Type B pancreatic cell (in vitro differentiated cells): ENCODE measurements around the gene DMC1. TPM values are rescaled to one million over a fixed set of nuclear protein-coding genes. Genes with fewer than 3 reads are reported as not detected.

Source experiments
- DNase-seq: peaks from one replicate; pipeline ENCODE4 v3.0.0; 2021; ENCODE audit warnings: mixed read lengths; ENCODE audit not compliant: unreplicated experiment; ENCODE audit errors: extremely low spot score
- H3K27ac Mint-ChIP-seq: 2 replicates; pipeline ENCODE4 v1.8.0; 2021; ENCODE audit warnings: mild to moderate bottlenecking, mixed read lengths
- H3K27me3 Mint-ChIP-seq: 2 replicates; pipeline ENCODE4 v1.8.0; 2021; ENCODE audit warnings: mixed read lengths
- H3K36me3 Mint-ChIP-seq: 2 replicates; pipeline ENCODE4 v1.8.0; 2021; ENCODE audit warnings: mixed read lengths
- H3K4me1 Mint-ChIP-seq: one replicate; pipeline ENCODE4 v1.8.0; 2021; ENCODE audit warnings: mixed read lengths; ENCODE audit not compliant: unreplicated experiment
- H3K4me3 Mint-ChIP-seq: 2 replicates; pipeline ENCODE4 v1.8.0; 2021; ENCODE audit warnings: mild to moderate bottlenecking, mixed read lengths
- H3K9me3 Mint-ChIP-seq: 2 replicates; pipeline ENCODE4 v1.8.0; 2021; ENCODE audit warnings: mixed read lengths
- CTCF ChIP-seq: fragments of 200-600 bp; sonication (generic); conservative IDR thresholded peaks from 2 replicates; pipeline ENCODE4 v1.5.0; 2021; ENCODE audit warnings: antibody characterized with exemption, mild to moderate bottlenecking
- total RNA-seq: library from RNA; stranded (reverse); gene quantifications from 2 replicates; pipeline ENCODE4 v1.2.1, GENCODE V29; 2021; ENCODE audit warnings: low replicate concordance

The DMC1 gene
- total RNA-seq, 1 donor from 2014 or later = 5.6 TPM

- H3K4me1 Mint-ChIP-seq = no peaks in the 10 kb centered on the region
- H3K36me3 Mint-ChIP-seq = no peaks in the 10 kb centered on the region
- no peak overlapping the region for H3K27ac Mint-ChIP-seq
- DNase-seq = no peak
- H3K27me3 Mint-ChIP-seq = no peaks in the 10 kb centered on the region
- no peak for TF ChIP-seq CTCF
- no peak overlapping the region for H3K4me3 Mint-ChIP-seq
- H3K9me3 Mint-ChIP-seq = no peaks in the 10 kb centered on the region
Measured at GRCh38 chr22:38518620-38519019, 51.4 kb downstream of the DMC1 start.

DNA sequence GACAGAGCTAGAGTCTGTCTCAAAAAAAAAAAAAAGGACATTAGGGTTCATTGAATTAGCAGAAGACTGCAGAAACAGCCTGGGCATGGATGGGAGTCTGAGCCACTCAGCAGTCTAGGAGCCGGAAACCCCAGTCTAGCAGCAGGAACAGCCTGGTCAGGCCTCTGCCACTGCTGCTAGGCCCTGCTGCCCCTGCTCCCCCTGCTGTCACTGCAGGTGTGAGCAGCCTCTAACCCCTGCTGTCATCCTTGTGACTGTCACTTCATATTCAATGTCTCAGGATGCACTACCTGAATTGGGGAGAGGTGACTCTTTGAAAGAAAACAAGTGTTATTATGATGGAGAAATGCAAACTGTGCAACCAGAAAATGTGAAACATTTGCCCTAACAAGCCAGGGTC lies 56.9 kb downstream of the DMC1 start:
- Mint-ChIP-seq H3K27me3 (no peaks in the 10 kb centered on the region), H3K36me3 (no peaks in the 10 kb centered on the region), H3K4me3 (no peak overlapping the region), H3K4me1 (no peaks in the 10 kb centered on the region), H3K27ac (no peak overlapping the region), H3K9me3 (no peaks in the 10 kb centered on the region)
- peak; percentile 36 for TF ChIP-seq CTCF
- DNase-seq = no peak

DNA sequence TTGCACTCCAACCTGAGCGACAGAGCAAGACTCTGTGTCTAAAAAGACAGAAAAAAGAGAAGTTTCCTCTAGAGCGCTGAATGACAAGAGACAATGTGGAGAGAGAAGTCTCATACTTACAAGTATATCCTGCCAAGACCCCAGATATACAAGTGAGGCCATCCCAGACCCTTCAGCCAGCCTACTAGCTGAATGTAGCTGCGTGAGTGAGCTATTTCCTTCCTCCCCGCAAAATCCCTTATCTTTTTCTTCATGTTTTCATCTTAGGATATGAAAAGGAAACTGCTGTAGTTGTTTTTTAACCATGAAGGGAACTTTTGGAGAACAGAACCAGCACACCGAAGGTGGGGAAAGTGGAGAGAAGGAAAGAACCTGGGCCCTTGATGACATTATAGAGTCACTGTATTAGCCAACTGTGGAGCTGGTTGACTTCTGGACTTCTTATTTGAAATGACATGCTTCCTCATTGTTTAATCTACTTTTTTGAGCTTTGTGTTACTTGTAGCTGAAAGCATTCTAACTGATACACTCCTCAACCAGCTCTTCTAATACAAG lies 59.5 kb downstream of the DMC1 start:
- no peak for DNase-seq
- TF ChIP-seq CTCF = no peak
- Mint-ChIP-seq H3K27ac (no peak overlapping the region), H3K4me3 (no peak overlapping the region), H3K36me3 (peaks cover 8% of the 10 kb centered on the region), H3K9me3 (peaks cover 4% of the 10 kb centered on the region), H3K27me3 (peaks cover 7% of the 10 kb centered on the region), H3K4me1 (peaks cover 5% of the 10 kb centered on the region)

DNA sequence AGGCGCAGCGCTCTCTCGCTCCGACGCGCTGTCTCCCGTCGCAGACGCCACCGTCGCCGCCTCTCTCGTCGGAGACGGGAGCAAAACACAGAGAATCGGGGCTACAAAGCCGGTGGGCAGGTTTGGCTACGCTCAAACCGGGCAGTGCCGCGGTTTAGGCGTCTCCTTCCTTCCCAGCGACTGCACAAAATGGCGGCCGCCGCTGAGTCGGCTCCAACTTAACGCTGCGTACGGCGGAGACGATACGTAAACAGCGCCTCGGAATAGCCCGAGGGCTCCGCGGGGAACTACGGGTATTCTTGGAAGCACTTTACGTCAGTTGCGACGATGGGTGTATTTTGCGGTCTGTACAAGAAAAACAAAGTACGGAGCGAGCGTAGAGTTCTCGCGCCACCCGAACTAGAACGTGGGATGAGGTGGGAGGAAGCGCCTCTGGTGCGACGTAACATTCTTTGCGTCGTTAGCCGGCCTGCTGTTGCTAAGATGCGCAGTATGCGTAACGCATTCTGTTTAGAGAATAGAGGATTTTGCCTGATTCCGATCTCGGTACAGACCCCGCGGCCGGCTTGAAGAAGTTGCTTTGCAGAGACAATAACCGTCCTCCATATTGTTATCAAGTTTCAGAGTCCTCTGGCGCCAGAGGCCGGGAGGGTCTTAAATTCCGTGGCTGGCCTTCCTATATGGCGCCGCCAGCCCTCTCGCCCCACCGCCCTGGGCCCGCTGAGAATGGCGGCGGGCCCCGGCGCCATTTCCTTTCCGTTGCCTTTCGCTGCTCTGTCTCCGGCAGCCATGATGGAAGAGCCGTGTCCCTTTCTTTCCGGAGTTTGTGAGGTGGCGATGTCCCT lies 63.6 kb downstream of the DMC1 start, which contains the start of gene DDX17:
Gene DDX17, minus strand, starts transcription at position 194 of the 845 bp plus-strand sequence.
- H3K9me3 Mint-ChIP-seq = peaks cover 4% of the 10 kb centered on the region
- peak; percentile 95 for DNase-seq
- peaks cover 30% of the 10 kb centered on the region for H3K4me1 Mint-ChIP-seq
- peak within 1 kb of the TSS; percentile 99 for H3K4me3 Mint-ChIP-seq
- H3K27me3 Mint-ChIP-seq = peaks cover 7% of the 10 kb centered on the region
- H3K27ac Mint-ChIP-seq = peak within 1 kb of the TSS; percentile 100
- peaks cover 43% of the 10 kb centered on the region for H3K36me3 Mint-ChIP-seq
- no peak for TF ChIP-seq CTCF

- peak; percentile 76 for DNase-seq
- no peak for TF ChIP-seq CTCF
- Mint-ChIP-seq H3K4me3 (peak overlapping the region; percentile 99), H3K9me3 (peaks cover 4% of the 10 kb centered on the region), H3K36me3 (peaks cover 48% of the 10 kb centered on the region), H3K27me3 (peaks cover 7% of the 10 kb centered on the region), H3K4me1 (peaks cover 34% of the 10 kb centered on the region), H3K27ac (peak overlapping the region; percentile 100)
Measured at GRCh38 chr22:38505541-38506117, 64.4 kb downstream of the DMC1 start.
